ENCODE measurements around the gene CDC16.
A peak's percentile ranks its signal among the peaks of the same experiment; 100 is the strongest.

CDC16 gene

DNA sequence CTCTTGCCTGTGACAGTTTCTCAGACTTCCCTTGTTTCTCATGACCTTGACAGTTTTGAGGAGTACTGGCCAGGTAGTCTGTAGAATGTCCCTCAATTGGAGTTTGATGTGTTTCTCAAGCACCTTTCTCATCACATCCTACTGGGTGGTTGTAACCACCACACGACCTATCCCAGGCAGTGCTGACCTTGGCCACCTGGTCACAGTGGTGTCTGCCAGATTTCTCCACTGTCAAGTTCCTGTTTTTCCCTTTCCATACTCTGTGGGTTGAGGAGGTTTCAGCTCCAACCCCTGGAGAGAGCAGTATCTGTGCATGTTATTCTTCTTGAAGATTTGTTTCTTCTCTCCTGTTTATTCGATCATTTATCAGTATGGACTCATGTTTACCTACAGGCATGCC, 38.3 kb downstream of the CDC16 start:
- no peak for DNase-seq (ENCODE audit: extremely low spot score)
- TF ChIP-seq, protein P1, sequence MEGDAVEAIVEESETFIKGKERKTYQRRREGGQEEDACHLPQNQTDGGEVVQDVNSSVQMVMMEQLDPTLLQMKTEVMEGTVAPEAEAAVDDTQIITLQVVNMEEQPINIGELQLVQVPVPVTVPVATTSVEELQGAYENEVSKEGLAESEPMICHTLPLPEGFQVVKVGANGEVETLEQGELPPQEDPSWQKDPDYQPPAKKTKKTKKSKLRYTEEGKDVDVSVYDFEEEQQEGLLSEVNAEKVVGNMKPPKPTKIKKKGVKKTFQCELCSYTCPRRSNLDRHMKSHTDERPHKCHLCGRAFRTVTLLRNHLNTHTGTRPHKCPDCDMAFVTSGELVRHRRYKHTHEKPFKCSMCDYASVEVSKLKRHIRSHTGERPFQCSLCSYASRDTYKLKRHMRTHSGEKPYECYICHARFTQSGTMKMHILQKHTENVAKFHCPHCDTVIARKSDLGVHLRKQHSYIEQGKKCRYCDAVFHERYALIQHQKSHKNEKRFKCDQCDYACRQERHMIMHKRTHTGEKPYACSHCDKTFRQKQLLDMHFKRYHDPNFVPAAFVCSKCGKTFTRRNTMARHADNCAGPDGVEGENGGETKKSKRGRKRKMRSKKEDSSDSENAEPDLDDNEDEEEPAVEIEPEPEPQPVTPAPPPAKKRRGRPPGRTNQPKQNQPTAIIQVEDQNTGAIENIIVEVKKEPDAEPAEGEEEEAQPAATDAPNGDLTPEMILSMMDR (IDR thresholded peaks at IDR 0.05; ENCODE audit: control extremely low read depth, extremely low read depth, low read depth, missing control alignments) = no peak
- ChIA-PET POLR2A (no interaction called here), CTCF (no interaction called here)

DNA sequence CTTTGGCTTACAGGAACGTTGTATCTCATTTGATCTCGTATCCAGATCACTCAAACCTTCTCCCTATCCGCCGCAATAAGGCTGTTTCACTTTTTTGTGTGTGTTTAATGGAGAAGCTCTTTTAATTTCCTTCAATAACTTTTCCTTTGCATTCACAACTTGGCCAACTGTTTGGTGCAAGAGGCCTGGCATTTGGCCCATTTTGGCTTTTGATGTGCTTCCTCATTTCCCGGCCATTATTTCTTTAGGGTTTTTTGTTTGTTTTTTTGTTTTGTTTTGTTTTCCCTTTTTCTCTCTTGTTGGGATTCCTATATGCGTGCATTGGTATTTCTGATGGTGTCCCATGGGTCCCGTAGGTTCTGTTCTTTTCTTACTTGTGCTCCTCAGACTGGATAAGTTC, 40.6 kb downstream of the CDC16 start:
- no peak for DNase-seq (ENCODE audit: extremely low spot score)
- CTCF ChIA-PET = no interaction called here
- POLR2A ChIA-PET = no interaction called here
- TF ChIP-seq, protein P1 (IDR thresholded peaks at IDR 0.05; ENCODE audit: control extremely low read depth, extremely low read depth, low read depth, missing control alignments) = no peak

DNA sequence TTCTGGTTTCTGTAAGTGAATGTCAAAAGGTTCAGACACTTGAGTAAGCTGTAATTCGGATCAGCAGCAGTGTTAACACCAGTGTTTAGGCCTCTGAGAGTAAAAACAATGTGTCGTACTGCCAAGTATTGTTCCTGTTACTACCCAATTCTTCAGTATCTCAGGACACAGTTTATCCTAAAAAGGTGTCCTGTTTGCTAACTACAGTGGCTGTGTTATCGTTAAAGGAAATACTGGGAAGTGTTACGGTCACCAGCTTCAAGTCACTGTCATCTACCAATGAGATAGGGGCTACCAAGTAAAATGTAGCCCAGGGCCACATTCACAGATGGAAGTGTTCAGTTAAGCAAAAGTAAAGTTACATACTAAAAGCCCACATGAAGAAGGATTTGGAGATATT, 44.4 kb downstream of the CDC16 start:
- ChIA-PET CTCF (interaction anchor here (1.3 to 1.5 kb wide), 2 partner anchors 10 to 39 kb away, joined by 3 to 6 read pairs; no protein-coding TSS in a partner anchor), POLR2A (no interaction called here)
- TF ChIP-seq, protein P1 (IDR thresholded peaks at IDR 0.05; ENCODE audit: control extremely low read depth, extremely low read depth, low read depth, missing control alignments) = no peak
- no peak for DNase-seq (ENCODE audit: extremely low spot score)

DNA sequence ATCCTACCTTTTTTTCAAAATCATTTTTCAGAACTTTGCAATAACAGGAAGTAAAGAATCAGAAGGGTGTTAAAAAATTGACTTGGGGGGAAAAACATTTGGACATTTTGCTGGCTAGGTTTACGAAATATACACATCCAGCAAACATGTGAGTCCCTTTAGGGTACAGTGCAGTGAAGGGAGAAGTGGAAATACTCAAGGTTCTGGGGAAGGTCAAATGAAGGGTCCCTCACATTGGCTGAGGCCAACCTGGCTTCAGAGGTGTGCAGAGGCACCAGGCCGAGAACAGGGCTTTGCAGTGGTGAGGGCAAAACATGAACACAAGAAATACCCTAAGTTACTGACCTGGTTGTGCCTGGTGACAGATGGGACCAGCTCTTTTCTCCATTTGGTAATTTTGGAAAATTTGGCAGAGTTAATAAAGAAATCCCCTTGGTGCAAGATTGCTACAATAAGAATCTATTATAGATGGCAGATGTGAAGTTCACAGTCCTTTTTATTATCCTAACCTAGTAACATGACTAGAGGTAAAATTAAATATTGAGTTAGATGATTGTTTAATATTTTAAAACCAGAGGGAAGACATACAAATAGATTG, 45.2 kb downstream of the CDC16 start:
- ChIA-PET POLR2A (no interaction called here), CTCF (interaction anchor here (1.0 to 3.1 kb wide), 4 partner anchors 10 to 60 kb away, joined by 3 to 6 read pairs (median 4); no protein-coding TSS in a partner anchor)
- TF ChIP-seq, protein P1 (IDR thresholded peaks at IDR 0.05; ENCODE audit: control extremely low read depth, extremely low read depth, low read depth, missing control alignments) = no peak
- DNase-seq (ENCODE audit: extremely low spot score) = no peak

DNA sequence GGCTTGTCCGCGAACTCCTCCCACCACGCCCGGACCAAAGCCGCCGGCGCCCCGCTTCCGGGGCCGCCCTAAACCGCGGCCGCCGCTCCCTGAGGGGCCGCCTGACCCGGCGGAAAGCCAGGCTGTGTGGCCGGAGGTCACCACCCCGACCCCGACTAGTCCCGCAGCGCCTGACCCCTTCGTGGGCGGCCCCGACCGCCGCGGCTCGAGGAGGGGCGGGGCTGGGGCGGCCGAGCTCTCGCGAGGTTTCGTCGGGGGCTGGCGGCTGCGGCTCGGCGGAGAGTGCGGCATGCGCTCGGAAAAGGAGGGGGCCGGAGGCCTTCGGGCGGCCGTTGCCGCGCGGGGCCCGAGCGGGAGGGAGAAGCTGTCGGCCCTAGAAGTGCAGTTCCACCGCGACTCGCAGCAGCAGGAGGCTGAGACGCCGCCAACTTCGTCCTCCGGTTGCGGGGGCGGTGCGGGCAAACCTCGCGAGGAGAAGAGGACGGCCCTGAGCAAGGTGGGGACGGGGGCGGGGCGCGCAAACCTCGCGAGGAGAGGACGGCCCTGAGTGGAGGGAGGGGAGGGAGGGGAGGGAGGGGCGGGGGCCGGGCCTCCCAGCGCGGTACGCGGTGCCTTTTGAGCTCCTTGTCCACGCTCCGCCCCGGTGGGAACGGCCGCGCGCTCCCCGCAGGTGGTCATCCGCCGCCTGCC, 46.8 kb downstream of the CDC16 start, which contains the start of gene UPF3A:
Gene UPF3A, plus strand, starts transcription at position 251 of the 690 bp plus-strand sequence. Its CDS starts 39 bp downstream, at position 290.
- CTCF ChIA-PET = interaction anchor here (1.1 to 3.1 kb wide), 3 partner anchors 13 to 59 kb away, joined by 3 to 6 read pairs (median 4); no protein-coding TSS in a partner anchor
- peak; percentile 92 for DNase-seq (ENCODE audit: extremely low spot score)
- POLR2A ChIA-PET = interaction anchor here (0.6 to 2.0 kb wide), 3 partner anchors 31 to 59 kb away, joined by 3 to 4 read pairs (median 3); no protein-coding TSS in a partner anchor
- TF ChIP-seq, protein P1 (IDR thresholded peaks at IDR 0.05; ENCODE audit: control extremely low read depth, extremely low read depth, low read depth, missing control alignments) = no peak

DNA sequence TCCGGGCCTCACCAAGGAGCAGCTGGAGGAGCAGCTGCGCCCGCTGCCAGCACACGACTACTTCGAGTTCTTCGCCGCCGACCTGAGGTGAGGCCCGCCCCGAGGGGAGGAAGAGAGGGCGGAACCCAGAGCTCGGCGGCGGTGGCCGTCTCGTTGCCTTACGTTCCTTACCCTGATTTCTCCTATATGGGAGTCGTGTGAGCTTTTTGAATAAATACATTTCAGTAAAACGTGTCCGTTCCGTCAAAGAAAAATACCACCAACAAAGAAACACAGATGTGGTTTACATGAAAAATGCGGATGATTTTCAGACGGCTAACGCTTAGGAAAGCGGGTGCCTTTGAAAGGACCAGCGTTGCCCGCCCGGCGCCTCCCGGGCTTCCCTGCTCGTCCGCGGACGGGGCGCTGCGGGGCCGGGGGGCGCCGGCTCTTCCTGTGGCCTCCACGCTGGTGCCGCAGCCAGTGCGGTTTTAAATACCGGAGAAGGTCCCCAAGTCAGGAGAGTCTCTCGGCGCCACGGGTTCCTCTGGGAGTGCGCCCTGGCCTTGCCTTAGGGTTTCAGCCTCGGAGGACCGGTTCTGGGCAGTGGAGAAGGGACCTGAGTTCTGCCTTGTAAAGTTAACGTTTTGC, 47.5 kb downstream of the CDC16 start:
- peak; percentile 71 for DNase-seq (ENCODE audit: extremely low spot score)
- TF ChIP-seq, protein P1 (IDR thresholded peaks at IDR 0.05; ENCODE audit: control extremely low read depth, extremely low read depth, low read depth, missing control alignments) = no peak
- CTCF ChIA-PET = interaction anchor here (1.1 to 3.1 kb wide), 3 partner anchors 13 to 58 kb away, joined by 3 to 6 read pairs (median 4); no protein-coding TSS in a partner anchor
- POLR2A ChIA-PET = interaction anchor here (0.6 to 2.0 kb wide), 3 partner anchors 32 to 59 kb away, joined by 3 to 4 read pairs (median 3); no protein-coding TSS in a partner anchor
